NCI-H2081 (cell line): Measurements from ENCODE around the gene MATN1.
"Not testable (repeated sequence)": the region's sequence is repeated elsewhere in the genome, so short reads cannot be mapped to it uniquely, and the experiment has no call there.

Experiments used
- DNase-seq, 2 experiments: peaks; one replicate each; lab custom pipeline; 2025; lab: John Stamatoyannopoulos, UW

The MATN1 gene

GRCh38 chr1:30723331-30723755 is at the start of gene MATN1:
Gene MATN1, minus strand, starts transcription at chr1:30723585. Its CDS starts 34 bp downstream, at chr1:30723551.
- no peak for DNase-seq

GRCh38 chr1:30771005-30771404 is 47.6 kb upstream of the MATN1 start:
- no peak for DNase-seq

GRCh38 chr1:30770150-30770549 is 46.8 kb upstream of the MATN1 start:
- no peak for DNase-seq

GRCh38 chr1:30768830-30769718 is 45.7 kb upstream of the MATN1 start:
- no peak for DNase-seq

- no peak for DNase-seq
Observed at GRCh38 chr1:30768159-30768829, 44.9 kb upstream of the MATN1 start.

GRCh38 chr1:30766948-30767347 is 43.6 kb upstream of the MATN1 start:
- DNase-seq = not testable (repeated sequence)

GRCh38 chr1:30765556-30766434 is 42.4 kb upstream of the MATN1 start:
- DNase-seq = no peak

- DNase-seq = no peak
Observed at GRCh38 chr1:30764939-30765555, 41.7 kb upstream of the MATN1 start.

- DNase-seq = no peak
Observed at GRCh38 chr1:30764396-30764795, 41.0 kb upstream of the MATN1 start.

- no peak for DNase-seq
Observed at GRCh38 chr1:30763651-30764248, 40.4 kb upstream of the MATN1 start.

- DNase-seq = no peak
Observed at GRCh38 chr1:30762930-30763650, 39.7 kb upstream of the MATN1 start.

GRCh38 chr1:30762152-30762929 is 39.0 kb upstream of the MATN1 start:
- no peak for DNase-seq

GRCh38 chr1:30761381-30762151 is 38.2 kb upstream of the MATN1 start:
- DNase-seq = no peak

GRCh38 chr1:30760596-30761324 is 37.4 kb upstream of the MATN1 start:
- DNase-seq = peak in 1 of 2 experiments; percentile 17

GRCh38 chr1:30759718-30760281 is 36.4 kb upstream of the MATN1 start:
- no peak for DNase-seq

GRCh38 chr1:30758785-30759380 is 35.5 kb upstream of the MATN1 start:
- peak in 1 of 2 experiments; percentile 11 for DNase-seq

GRCh38 chr1:30758121-30758688 is 34.8 kb upstream of the MATN1 start:
- DNase-seq = no peak
